Fibroblast of lung (primary cell): Measurements from ENCODE around the gene PLEKHG1.

Source experiments
- CTCF ChIP-seq, 2 donors: IDR thresholded peaks in 1 of 2; conservative IDR thresholded peaks in 1 of 2; 1 replicate in 1 of 2; 2 replicates in 1 of 2; pipeline ENCODE4 v1.5.1; 2011 to 2012; ENCODE audit warnings: low read length in 2 of 2, control low read depth in 1 of 2, inconsistent platforms in 1 of 2, low read depth in 1 of 2, mild to moderate bottlenecking in 1 of 2
- EZH2 ChIP-seq: IDR thresholded peaks from 2 replicates; pipeline ENCODE4 v1.5.1; 2012; ENCODE audit warnings: low read length, control low read depth, mild to moderate bottlenecking; ENCODE audit errors: missing control alignments

GRCh38 chr6:150634176-150634963 lies 34.7 kb downstream of the PLEKHG1 start:
- TF ChIP-seq CTCF (conservative IDR thresholded peaks at IDR 0.05 in 1 of 2, IDR thresholded peaks at IDR 0.05 in 1 of 2; ENCODE audit: low read depth in 1 of 2, low read length in 2 of 2) (no peak), EZH2 (no peak)
